Trophoblast cell (in vitro differentiated cells and primary cell): ENCODE measurements around the gene M6PR.
A peak's percentile ranks its signal among the peaks of the same experiment; 100 is the strongest.
"Not testable (repeated sequence)": the region's sequence is repeated elsewhere in the genome, so short reads cannot be mapped to it uniquely, and the experiment has no call there.

ENCODE experiments used
- DNase-seq, 2 donors: peaks; one replicate each; pipeline ENCODE4 v3.0.0-alpha.2; 2016
- H2AFZ ChIP-seq: 2 replicates; pipeline ENCODE4 v1.6.1; 2013; ENCODE audit warnings: low read length, moderate library complexity, mild to moderate bottlenecking; ENCODE audit not compliant: insufficient read depth, poor library complexity
- H2AK5ac ChIP-seq: 2 replicates; pipeline ENCODE4 v1.6.1; 2013; ENCODE audit warnings: mild to moderate bottlenecking, low read length
- H2BK120ac ChIP-seq: 2 replicates; pipeline ENCODE4 v1.6.1; 2013; ENCODE audit warnings: low read length, mild to moderate bottlenecking, moderate library complexity; ENCODE audit not compliant: insufficient read depth, poor library complexity
- H2BK12ac ChIP-seq: 2 replicates; pipeline ENCODE4 v1.6.1; 2013; ENCODE audit warnings: mild to moderate bottlenecking, low read length, moderate library complexity
- H2BK5ac ChIP-seq: 2 replicates; pipeline ENCODE4 v1.6.1; 2013; ENCODE audit warnings: low read length, low read depth, moderate library complexity, mild to moderate bottlenecking; ENCODE audit not compliant: poor library complexity
- H3K14ac ChIP-seq: 2 replicates; pipeline ENCODE4 v1.6.1; 2013; ENCODE audit warnings: mild to moderate bottlenecking, low read length
- H3K18ac ChIP-seq: 2 replicates; pipeline ENCODE4 v1.6.1; 2013; ENCODE audit warnings: mild to moderate bottlenecking, low read length
- H3K23ac ChIP-seq: 2 replicates; pipeline ENCODE4 v1.6.1; 2013; ENCODE audit warnings: low read length
- H3K27ac ChIP-seq: 2 replicates; pipeline ENCODE4 v1.5.1; 2013; ENCODE audit warnings: low read depth, mild to moderate bottlenecking, inconsistent platforms, low read length, moderate library complexity
- H3K27me3 ChIP-seq: 2 replicates; pipeline ENCODE4 v1.6.1; 2013; ENCODE audit warnings: inconsistent platforms, mild to moderate bottlenecking, low read length, moderate library complexity; ENCODE audit not compliant: insufficient read depth
- H3K36me3 ChIP-seq, 2 experiments: 1 replicate in 1 of 2; 2 replicates in 1 of 2; pipeline ENCODE4 v1.6.1; 2013; ENCODE audit warnings: low read length in 2 of 2, mild to moderate bottlenecking in 2 of 2, moderate library complexity in 1 of 2; ENCODE audit not compliant: insufficient read depth in 2 of 2, control insufficient read depth in 1 of 2
- H3K4ac ChIP-seq: 2 replicates; pipeline ENCODE4 v1.6.1; 2013; ENCODE audit warnings: low read depth, mild to moderate bottlenecking, low read length, moderate library complexity
- H3K4me1 ChIP-seq, 2 experiments: 1 replicate in 1 of 2; 2 replicates in 1 of 2; pipeline ENCODE4 v1.6.1; 2013; ENCODE audit warnings: low read length in 2 of 2, mild to moderate bottlenecking in 2 of 2, moderate library complexity in 1 of 2; ENCODE audit not compliant: insufficient read depth in 2 of 2, control insufficient read depth in 1 of 2
- H3K4me2 ChIP-seq: 2 replicates; pipeline ENCODE4 v1.6.1; 2013; ENCODE audit warnings: inconsistent platforms, mild to moderate bottlenecking, low read length, moderate library complexity
- H3K4me3 ChIP-seq: 2 replicates; pipeline ENCODE4 v1.5.1; 2013; ENCODE audit warnings: mild to moderate bottlenecking, low read depth, low read length, inconsistent platforms
- H3K79me1 ChIP-seq: one replicate; pipeline ENCODE4 v1.6.1; 2013; ENCODE audit warnings: low read length
- H3K79me2 ChIP-seq: 2 replicates; pipeline ENCODE4 v1.6.1; 2013; ENCODE audit warnings: low read length, mild to moderate bottlenecking; ENCODE audit not compliant: control insufficient read depth, insufficient read depth, poor library complexity
- H3K9ac ChIP-seq: 2 replicates; pipeline ENCODE4 v1.6.1; 2013; ENCODE audit warnings: mild to moderate bottlenecking, low read length
- H3K9me3 ChIP-seq: 2 replicates; pipeline ENCODE4 v1.6.1; 2013; ENCODE audit warnings: low read depth, mild to moderate bottlenecking, control low read depth, inconsistent platforms, low read length; ENCODE audit not compliant: insufficient read depth
- H4K12ac ChIP-seq: 2 replicates; pipeline ENCODE4 v1.6.1; 2013; ENCODE audit warnings: low read depth, mild to moderate bottlenecking, low read length, moderate library complexity
- H4K8ac ChIP-seq: 2 replicates; pipeline ENCODE4 v1.6.1; 2013; ENCODE audit warnings: low read depth, mild to moderate bottlenecking, low read length, moderate library complexity
- H4K91ac ChIP-seq: one replicate; pipeline ENCODE4 v1.6.1; 2013; ENCODE audit warnings: low read depth, mild to moderate bottlenecking, low read length, moderate library complexity
- WGBS: extraction: QIAGEN DNeasy Blood & Tissue Kit; methylation state at CpG from one replicate; pipeline ENCODE4 v1.1.7; 2013; ENCODE audit warnings: missing lambda C conversion rate; ENCODE audit not compliant: insufficient read length, insufficient coverage; ENCODE audit errors: extremely low coverage; 5-methylcytosine and 5-hydroxymethylcytosine counted together

The M6PR gene

DNA sequence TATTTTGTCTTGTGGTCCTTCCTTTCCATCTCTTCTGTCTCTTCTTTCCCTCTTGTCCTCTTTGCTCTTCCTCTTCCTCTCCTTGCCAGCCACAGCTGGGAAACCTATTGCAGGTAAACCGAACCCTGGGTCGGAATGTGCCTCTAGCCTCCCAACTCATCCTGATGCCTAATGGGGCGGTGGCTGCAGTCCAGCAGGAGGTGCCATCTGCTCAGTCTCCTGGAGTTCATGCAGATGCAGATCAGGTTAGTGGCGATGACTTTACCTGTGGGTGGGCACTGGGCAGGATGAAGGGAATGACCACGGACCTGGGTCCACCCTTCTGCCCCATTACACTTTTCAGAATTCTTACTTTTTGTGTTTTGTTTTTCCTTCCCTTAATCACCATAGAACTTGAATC is 26.9 kb downstream of the M6PR start:
- DNase-seq = no peak
- H3K79me2 ChIP-seq = no peaks in the 10 kb centered on the region
- H3K79me1 ChIP-seq = no peaks in the 10 kb centered on the region
- H3K4me2 ChIP-seq = no peak overlapping the region
- H3K27ac ChIP-seq = no peak overlapping the region
- H2BK5ac ChIP-seq = no peak overlapping the region
- H3K27me3 ChIP-seq = no peaks in the 10 kb centered on the region
- no peak overlapping the region for H2BK120ac ChIP-seq
- no peak overlapping the region for H3K14ac ChIP-seq
- no peak overlapping the region for H2BK12ac ChIP-seq
- no peak overlapping the region for H2AK5ac ChIP-seq
- no peak overlapping the region for H4K91ac ChIP-seq
- H3K23ac ChIP-seq = no peak overlapping the region
- no CpG with 5 or more reads among the region's 5 CpGs for WGBS
- H3K9me3 ChIP-seq = no peaks in the 10 kb centered on the region
- H4K8ac ChIP-seq = no peak overlapping the region
- no peak overlapping the region for H4K12ac ChIP-seq
- peaks cover 19 to 27% of the 10 kb centered on the region in 2 experiments for H3K36me3 ChIP-seq
- H3K4ac ChIP-seq = no peak overlapping the region
- H3K4me3 ChIP-seq = no peak overlapping the region
- H2AFZ ChIP-seq = no peak overlapping the region
- H3K4me1 ChIP-seq = no peaks in the 10 kb centered on the region
- no peak overlapping the region for H3K18ac ChIP-seq
- no peak overlapping the region for H3K9ac ChIP-seq

DNA sequence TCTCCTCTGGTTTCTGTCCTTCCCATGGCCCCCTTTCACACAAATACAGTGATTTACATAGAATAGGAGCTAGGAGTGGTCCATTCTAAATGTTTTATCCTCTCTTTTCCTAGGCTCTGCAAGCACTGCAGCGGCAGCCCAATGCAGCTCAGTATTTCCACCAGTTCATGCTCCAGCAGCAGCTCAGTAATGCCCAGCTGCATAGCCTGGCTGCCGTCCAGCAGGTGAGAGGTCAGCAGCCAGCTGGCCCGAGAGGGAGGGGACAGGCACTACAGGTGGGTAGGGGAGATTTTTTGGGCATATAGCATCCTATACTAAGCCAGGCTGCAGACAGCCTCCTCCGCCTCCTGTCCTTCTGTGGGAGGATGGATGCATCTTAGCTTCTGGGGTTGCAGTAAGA is 29.8 kb downstream of the M6PR start:
- not testable (repeated sequence) for H3K4me3 ChIP-seq, H3K79me2 ChIP-seq
- no CpG with 5 or more reads among the region's 4 CpGs for WGBS

DNA sequence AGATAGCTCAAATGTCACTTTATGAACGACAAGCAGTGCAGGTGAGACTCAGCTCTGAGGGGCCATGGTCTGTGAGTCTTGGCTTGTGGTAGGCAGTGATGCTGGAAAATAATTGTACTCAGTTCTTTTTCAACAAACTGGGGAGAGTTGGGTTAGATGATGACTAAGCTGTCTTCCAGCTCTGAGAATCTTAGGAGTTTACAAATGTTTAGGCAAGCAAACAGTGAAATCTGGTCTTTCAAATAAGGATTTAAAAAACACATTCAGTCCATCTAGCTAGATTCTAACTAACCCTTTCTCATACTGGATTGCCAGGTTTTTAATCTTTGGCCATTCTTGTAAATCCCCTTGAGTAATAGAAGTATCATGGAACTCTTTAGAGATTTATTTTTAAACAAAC is 31.7 kb downstream of the M6PR start:
- H2AK5ac ChIP-seq = no peak overlapping the region
- no peak overlapping the region for H3K4me2 ChIP-seq
- H3K79me2 ChIP-seq = peaks cover 7% of the 10 kb centered on the region
- peaks cover 19 to 27% of the 10 kb centered on the region in 2 experiments for H3K36me3 ChIP-seq
- no peak overlapping the region for H3K18ac ChIP-seq
- H3K4ac ChIP-seq = no peak overlapping the region
- H3K79me1 ChIP-seq = peaks cover 10% of the 10 kb centered on the region
- H3K4me1 ChIP-seq = peaks cover 3% of the 10 kb centered on the region in 2 experiments
- H2BK120ac ChIP-seq = no peak overlapping the region
- H3K4me3 ChIP-seq = no peak overlapping the region
- no peaks in the 10 kb centered on the region for H3K9me3 ChIP-seq
- no peaks in the 10 kb centered on the region for H3K27me3 ChIP-seq
- no peak overlapping the region for H3K23ac ChIP-seq
- no peak overlapping the region for H3K9ac ChIP-seq
- DNase-seq = no peak
- H4K8ac ChIP-seq = no peak overlapping the region
- no peak overlapping the region for H3K14ac ChIP-seq
- H4K91ac ChIP-seq = no peak overlapping the region
- no peak overlapping the region for H2BK12ac ChIP-seq
- no peak overlapping the region for H2AFZ ChIP-seq
- H3K27ac ChIP-seq = no peak overlapping the region
- H2BK5ac ChIP-seq = no peak overlapping the region
- H4K12ac ChIP-seq = no peak overlapping the region
- WGBS = no CpG with 5 or more reads among the region's 1 CpG

More for the DNA sequence above, 29.8 kb downstream of the M6PR start:
- not testable (repeated sequence) for H2AFZ ChIP-seq, H3K27ac ChIP-seq, H3K9me3 ChIP-seq, H3K23ac ChIP-seq, H2BK12ac ChIP-seq, H3K27me3 ChIP-seq, H4K12ac ChIP-seq, H3K9ac ChIP-seq, H3K4me2 ChIP-seq, H3K14ac ChIP-seq, H3K4ac ChIP-seq, DNase-seq, H4K8ac ChIP-seq, H2BK120ac ChIP-seq, H3K4me1 ChIP-seq, H4K91ac ChIP-seq, H3K18ac ChIP-seq, H2BK5ac ChIP-seq, H2AK5ac ChIP-seq, H3K79me1 ChIP-seq
- peaks cover 19 to 27% of the 10 kb centered on the region in 2 experiments for H3K36me3 ChIP-seq

DNA sequence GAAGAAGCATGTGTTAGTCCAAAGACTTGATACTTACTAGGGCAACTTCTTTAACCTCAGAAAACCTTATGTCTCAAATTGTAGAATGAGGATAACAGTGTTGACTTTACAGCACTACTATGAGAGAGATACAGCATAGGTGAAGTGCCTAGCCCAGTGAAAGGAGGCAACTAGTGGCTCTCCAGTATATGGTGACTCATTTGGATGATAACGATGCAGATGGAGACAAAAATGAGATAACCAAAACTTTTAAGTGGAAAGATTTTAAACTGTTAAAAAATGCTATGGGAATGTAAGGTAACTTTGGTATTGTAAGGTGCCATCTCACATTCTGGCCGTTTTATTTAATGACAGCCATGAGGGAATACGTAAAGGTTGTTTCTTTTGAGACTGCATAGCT is 32.4 kb downstream of the M6PR start:
- H3K4ac ChIP-seq = no peak overlapping the region
- no peaks in the 10 kb centered on the region for H3K9me3 ChIP-seq
- H4K91ac ChIP-seq = no peak overlapping the region
- H3K23ac ChIP-seq = no peak overlapping the region
- peaks cover 16 to 22% of the 10 kb centered on the region in 2 experiments for H3K36me3 ChIP-seq
- no peak overlapping the region for H2BK5ac ChIP-seq
- H3K4me2 ChIP-seq = no peak overlapping the region
- peak in 1 of 2 donors; percentile 48 for DNase-seq
- no peak overlapping the region for H3K14ac ChIP-seq
- peaks cover 10% of the 10 kb centered on the region for H3K79me1 ChIP-seq
- H4K8ac ChIP-seq = no peak overlapping the region
- no peak overlapping the region for H2AK5ac ChIP-seq
- no peak overlapping the region for H2AFZ ChIP-seq
- H3K79me2 ChIP-seq = peaks cover 7% of the 10 kb centered on the region
- H3K18ac ChIP-seq = no peak overlapping the region
- no peak overlapping the region for H4K12ac ChIP-seq
- no peak overlapping the region for H3K27ac ChIP-seq
- no CpG with 5 or more reads among the region's 3 CpGs for WGBS
- H2BK120ac ChIP-seq = no peak overlapping the region
- peaks cover 3% of the 10 kb centered on the region in 2 experiments for H3K4me1 ChIP-seq
- H3K4me3 ChIP-seq = no peak overlapping the region
- no peak overlapping the region for H2BK12ac ChIP-seq
- H3K9ac ChIP-seq = no peak overlapping the region
- no peaks in the 10 kb centered on the region for H3K27me3 ChIP-seq
